Astrocyte (in vitro differentiated cells and primary cell): ENCODE results near the gene ERC1. TPM values are rescaled to one million over a fixed set of nuclear protein-coding genes. Genes with fewer than 3 reads are reported as not detected.

Experiments used
- DNase-seq: peaks from one replicate; pipeline ENCODE4 v3.0.0-alpha.2; 2010; ENCODE audit warnings: low read depth
- FAIRE-seq: peaks from 2 replicates; lab custom pipeline; 2011; peaks lifted over from hg19 to GRCh38; lab: Jason Lieb, UNC
- H2AFZ ChIP-seq: 2 replicates; pipeline ENCODE4 v1.6.0; 2012; ENCODE audit warnings: low read depth, low read length, inconsistent platforms
- H3K27ac ChIP-seq: 2 replicates; pipeline ENCODE4 v1.5.1; 2011; ENCODE audit warnings: low read depth, low read length, inconsistent platforms
- H3K27me3 ChIP-seq: 2 replicates; pipeline ENCODE4 v1.6.0; 2011; ENCODE audit warnings: low read length, inconsistent platforms; ENCODE audit not compliant: insufficient read depth
- H3K36me3 ChIP-seq: 2 replicates; pipeline ENCODE4 v1.5.1; 2011; ENCODE audit warnings: low read length, inconsistent platforms; ENCODE audit not compliant: insufficient read depth
- H3K4me1 ChIP-seq: 2 replicates; pipeline ENCODE4 v1.5.1; 2011; ENCODE audit warnings: low read length, inconsistent platforms; ENCODE audit not compliant: insufficient read depth
- H3K4me2 ChIP-seq: 2 replicates; pipeline ENCODE4 v1.6.0; 2012; ENCODE audit warnings: low read length, inconsistent platforms
- H3K4me3 ChIP-seq: 2 replicates; pipeline ENCODE4 v1.5.1; 2011; ENCODE audit warnings: low read depth, mild to moderate bottlenecking, low read length, inconsistent platforms; ENCODE audit not compliant: insufficient read depth
- H3K79me2 ChIP-seq: 2 replicates; pipeline ENCODE4 v1.6.0; 2012; ENCODE audit warnings: mild to moderate bottlenecking, low read length, inconsistent platforms; ENCODE audit not compliant: insufficient read depth
- H3K9ac ChIP-seq: 2 replicates; pipeline ENCODE4 v1.6.0; 2012; ENCODE audit warnings: mild to moderate bottlenecking, low read length, inconsistent platforms
- H3K9me3 ChIP-seq: 2 replicates; pipeline ENCODE4 v1.5.1; 2012; ENCODE audit warnings: low read depth, mild to moderate bottlenecking, low read length, inconsistent platforms; ENCODE audit not compliant: insufficient read depth
- H4K20me1 ChIP-seq: 2 replicates; pipeline ENCODE4 v1.6.0; 2012; ENCODE audit warnings: low read length, inconsistent platforms; ENCODE audit not compliant: insufficient read depth
- H3K27ac Mint-ChIP-seq: one replicate; pipeline ENCODE4 v1.8.0; 2021; ENCODE audit warnings: mild to moderate bottlenecking, mixed read lengths; ENCODE audit not compliant: unreplicated experiment
- H3K27me3 Mint-ChIP-seq: one replicate; pipeline ENCODE4 v1.8.0; 2021; ENCODE audit warnings: low read depth, mixed read lengths; ENCODE audit not compliant: unreplicated experiment
- H3K36me3 Mint-ChIP-seq: one replicate; pipeline ENCODE4 v1.8.0; 2021; ENCODE audit warnings: low read depth, mixed read lengths; ENCODE audit not compliant: unreplicated experiment
- H3K4me1 Mint-ChIP-seq: one replicate; pipeline ENCODE4 v1.8.0; 2021; ENCODE audit warnings: low read depth, mixed read lengths; ENCODE audit not compliant: unreplicated experiment
- H3K4me3 Mint-ChIP-seq: one replicate; pipeline ENCODE4 v1.8.0; 2021; ENCODE audit warnings: mild to moderate bottlenecking, moderate library complexity, mixed read lengths; ENCODE audit not compliant: unreplicated experiment
- H3K9me3 Mint-ChIP-seq: one replicate; pipeline ENCODE4 v1.8.0; 2021; ENCODE audit warnings: mild to moderate bottlenecking, mixed read lengths; ENCODE audit not compliant: unreplicated experiment
- EZH2 ChIP-seq: IDR thresholded peaks from 2 replicates; pipeline ENCODE4 v1.6.1; 2012; ENCODE audit warnings: mild to moderate bottlenecking, low read length, inconsistent platforms; ENCODE audit not compliant: insufficient read depth
- total RNA-seq: library from RNA; stranded (reverse); gene quantifications from 2 replicates; pipeline ENCODE4 v1.2.1, GENCODE V29; 2021
- TF ChIP-seq, protein P1 (sequence below): IDR thresholded peaks from 2 replicates; pipeline ENCODE4 v1.5.1; 2011; ENCODE audit warnings: low read depth, mild to moderate bottlenecking, inconsistent platforms, low read length, moderate library complexity; ENCODE audit not compliant: insufficient read depth

Gene ERC1
- total RNA-seq, 1 donor from 2014 or later = 67.1 TPM

DNA sequence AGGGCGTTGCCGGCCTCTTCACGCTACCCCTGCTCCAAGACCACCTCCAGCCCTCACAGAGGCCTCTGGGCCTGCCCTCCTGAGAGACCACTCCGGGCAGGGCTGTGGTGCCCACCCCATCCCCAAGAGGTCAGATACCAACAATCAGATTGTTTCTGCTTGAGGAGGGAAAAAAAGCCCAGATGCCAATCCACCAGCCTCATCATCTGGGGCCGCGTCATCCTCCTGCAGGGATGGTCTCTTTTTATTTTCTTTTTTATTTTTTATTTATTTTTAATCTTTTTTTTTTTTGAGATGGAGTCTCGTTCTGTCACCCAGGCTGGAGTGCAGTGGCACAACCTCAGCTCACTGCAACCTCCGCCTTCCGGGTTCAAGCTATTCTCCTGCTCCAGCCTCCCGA is 510.0 kb downstream of the ERC1 start:
- Histone ChIP-seq H3K4me2 (no peak overlapping the region), H3K36me3 (no peaks in the 10 kb centered on the region), H3K27ac (no peak overlapping the region), H3K9ac (no peak overlapping the region), H3K4me3 (no peak overlapping the region), H3K79me2 (no peaks in the 10 kb centered on the region), H2AFZ (no peak overlapping the region), H3K27me3 (no peaks in the 10 kb centered on the region), H3K9me3 (peaks cover 2% of the 10 kb centered on the region), H4K20me1 (no peaks in the 10 kb centered on the region), H3K4me1 (peaks cover 22% of the 10 kb centered on the region)
- Mint-ChIP-seq H3K36me3 (peaks cover 7% of the 10 kb centered on the region), H3K9me3 (peaks cover 4% of the 10 kb centered on the region), H3K4me3 (no peak overlapping the region), H3K4me1 (peaks cover 8% of the 10 kb centered on the region), H3K27me3 (peaks cover 2% of the 10 kb centered on the region), H3K27ac (no peak overlapping the region)
- DNase-seq (no peak), FAIRE-seq (no peak)
- no peak for TF ChIP-seq EZH2
- TF ChIP-seq, protein P1, sequence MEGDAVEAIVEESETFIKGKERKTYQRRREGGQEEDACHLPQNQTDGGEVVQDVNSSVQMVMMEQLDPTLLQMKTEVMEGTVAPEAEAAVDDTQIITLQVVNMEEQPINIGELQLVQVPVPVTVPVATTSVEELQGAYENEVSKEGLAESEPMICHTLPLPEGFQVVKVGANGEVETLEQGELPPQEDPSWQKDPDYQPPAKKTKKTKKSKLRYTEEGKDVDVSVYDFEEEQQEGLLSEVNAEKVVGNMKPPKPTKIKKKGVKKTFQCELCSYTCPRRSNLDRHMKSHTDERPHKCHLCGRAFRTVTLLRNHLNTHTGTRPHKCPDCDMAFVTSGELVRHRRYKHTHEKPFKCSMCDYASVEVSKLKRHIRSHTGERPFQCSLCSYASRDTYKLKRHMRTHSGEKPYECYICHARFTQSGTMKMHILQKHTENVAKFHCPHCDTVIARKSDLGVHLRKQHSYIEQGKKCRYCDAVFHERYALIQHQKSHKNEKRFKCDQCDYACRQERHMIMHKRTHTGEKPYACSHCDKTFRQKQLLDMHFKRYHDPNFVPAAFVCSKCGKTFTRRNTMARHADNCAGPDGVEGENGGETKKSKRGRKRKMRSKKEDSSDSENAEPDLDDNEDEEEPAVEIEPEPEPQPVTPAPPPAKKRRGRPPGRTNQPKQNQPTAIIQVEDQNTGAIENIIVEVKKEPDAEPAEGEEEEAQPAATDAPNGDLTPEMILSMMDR = no peak

- peaks cover 4% of the 10 kb centered on the region for H3K9me3 Mint-ChIP-seq
- H3K27ac Mint-ChIP-seq = no peak overlapping the region
Observed at GRCh38 chr12:1501695-1502378, 510.8 kb downstream of the ERC1 start.

More at GRCh38 chr12:1501695-1502378, 510.8 kb downstream of the ERC1 start:
- Mint-ChIP-seq H3K27me3 (peaks cover 4% of the 10 kb centered on the region), H3K36me3 (peaks cover 7% of the 10 kb centered on the region), H3K4me3 (no peak overlapping the region), H3K4me1 (peaks cover 8% of the 10 kb centered on the region)
- FAIRE-seq = no peak
- TF ChIP-seq, protein P1 = no peak
- TF ChIP-seq EZH2 = no peak
- peaks cover 2% of the 10 kb centered on the region for H3K9me3 ChIP-seq
- H3K9ac ChIP-seq = no peak overlapping the region
- H3K4me3 ChIP-seq = no peak overlapping the region
- H3K27ac ChIP-seq = no peak overlapping the region
- no peaks in the 10 kb centered on the region for H3K79me2 ChIP-seq
- no peaks in the 10 kb centered on the region for H3K36me3 ChIP-seq
- DNase-seq = no peak
- H4K20me1 ChIP-seq = no peaks in the 10 kb centered on the region
- no peak overlapping the region for H2AFZ ChIP-seq
- no peak overlapping the region for H3K4me2 ChIP-seq
- peaks cover 13% of the 10 kb centered on the region for H3K4me1 ChIP-seq
- H3K27me3 ChIP-seq = no peaks in the 10 kb centered on the region
